Natural killer cell (primary cell): Measurements from ENCODE around the gene PAIP2. TPM values are rescaled to one million over a fixed set of nuclear protein-coding genes. Genes with fewer than 3 reads are reported as not detected.
A peak's percentile ranks its signal among the peaks of the same experiment; 100 is the strongest.

Source experiments
- ATAC-seq, 3 donors: fragments of 150-1000 bp in 2 of 3; fragments of 200-7000 bp in 1 of 3; cut with Tn5 transposase; 1 replicate in 1 of 3; 2 replicates in 2 of 3; pipeline ENCODE4 v1.10.0; 2021; ENCODE audit warnings: mild to moderate bottlenecking in 2 of 3, moderate library complexity in 2 of 3
- DNase-seq, 2 donors: peaks; one replicate each; pipeline versions ENCODE4 v3.0.0 to v3.0.0-alpha.2; 2013 to 2021; ENCODE audit warnings: mixed read lengths in 1 of 2
- H3K27ac ChIP-seq: one replicate; pipeline ENCODE4 v1.5.1; 2013; ENCODE audit warnings: mild to moderate bottlenecking, low read length
- H3K27me3 ChIP-seq: one replicate; pipeline ENCODE4 v1.6.1; 2013; ENCODE audit warnings: low read length; ENCODE audit not compliant: control insufficient read depth, insufficient read depth
- H3K36me3 ChIP-seq: one replicate; pipeline ENCODE4 v1.6.1; 2013; ENCODE audit warnings: low read length; ENCODE audit not compliant: control insufficient read depth, insufficient read depth
- H3K4me1 ChIP-seq: one replicate; pipeline ENCODE4 v1.6.1; 2013; ENCODE audit warnings: low read length; ENCODE audit not compliant: control insufficient read depth, insufficient read depth
- H3K4me3 ChIP-seq: one replicate; pipeline ENCODE4 v1.5.1; 2013; ENCODE audit warnings: low read length
- H3K9me3 ChIP-seq: one replicate; pipeline ENCODE4 v1.6.1; 2013; ENCODE audit warnings: low read length; ENCODE audit not compliant: control insufficient read depth, insufficient read depth
- H3K27ac Mint-ChIP-seq, 2 donors: one replicate each; pipeline ENCODE4 v1.8.0; 2022; ENCODE audit warnings: mild to moderate bottlenecking in 2 of 2, mixed read lengths in 2 of 2, moderate library complexity in 1 of 2
- H3K27me3 Mint-ChIP-seq, 2 donors: one replicate each; pipeline ENCODE4 v1.8.0; 2022; ENCODE audit warnings: low read depth in 2 of 2, mixed read lengths in 2 of 2
- H3K36me3 Mint-ChIP-seq: one replicate; pipeline ENCODE4 v1.8.0; 2022; ENCODE audit warnings: mixed read lengths
- H3K4me1 Mint-ChIP-seq, 2 donors: one replicate each; pipeline ENCODE4 v1.8.0; 2022; ENCODE audit warnings: mixed read lengths in 2 of 2
- H3K4me3 Mint-ChIP-seq: one replicate; pipeline ENCODE4 v1.8.0; 2022; ENCODE audit warnings: mild to moderate bottlenecking, moderate library complexity, mixed read lengths
- H3K9me3 Mint-ChIP-seq, 2 donors: one replicate each; pipeline ENCODE4 v1.8.0; 2022; ENCODE audit warnings: mixed read lengths in 2 of 2
- WGBS: methylation state at CpG from one replicate; pipeline ENCODE4 v1.1.7; 2013; ENCODE audit warnings: missing lambda C conversion rate; ENCODE audit not compliant: insufficient coverage; 5-methylcytosine and 5-hydroxymethylcytosine counted together
- intact Hi-C: fragments of 100-400 bp; cut with micrococcal nuclease; formaldehyde crosslinking; loops from one replicate; pipeline ENCODE4 v1.14.2; 2022
- total RNA-seq, 4 donors: library from RNA; stranded (reverse); fragments of 120-200 nt in 1 of 4; gene quantifications; one replicate each; pipeline versions ENCODE4 v1.2.3 to v1.2.4, GENCODE V29; 2013 to 2022
- TF ChIP-seq, protein P1 (sequence below): fragments of 200-600 bp; IDR thresholded peaks from one replicate; pipeline ENCODE4 v1.8.0; 2022; ENCODE audit warnings: antibody characterized with exemption

The PAIP2 gene
- total RNA-seq, 3 donors from 2014 or later (not counting 1 experiment from before 2014, with no cell fraction given): 105 to 126 (median 110) TPM

- intact Hi-C loops: no loop called here
- Histone ChIP-seq H3K36me3 (peaks cover 43% of the 10 kb centered on the region), H3K4me1 (no peaks in the 10 kb centered on the region), H3K27ac (no peak overlapping the region), H3K4me3 (no peak overlapping the region), H3K27me3 (no peaks in the 10 kb centered on the region), H3K9me3 (no peaks in the 10 kb centered on the region)
- 93% methylated on average over 7 of the region's 7 CpGs for WGBS
- ATAC-seq (peak in 1 of 3 donors; percentile 11), DNase-seq (no peak)
- H3K27ac Mint-ChIP-seq: no peak overlapping the region
- no peaks in the 10 kb centered on the region for H3K27me3 Mint-ChIP-seq
- H3K36me3 Mint-ChIP-seq: no peaks in the 10 kb centered on the region
- H3K9me3 Mint-ChIP-seq: no peaks in the 10 kb centered on the region
- peaks cover 0 to 4% of the 10 kb centered on the region in 2 donors for H3K4me1 Mint-ChIP-seq
- TF ChIP-seq, protein P1, sequence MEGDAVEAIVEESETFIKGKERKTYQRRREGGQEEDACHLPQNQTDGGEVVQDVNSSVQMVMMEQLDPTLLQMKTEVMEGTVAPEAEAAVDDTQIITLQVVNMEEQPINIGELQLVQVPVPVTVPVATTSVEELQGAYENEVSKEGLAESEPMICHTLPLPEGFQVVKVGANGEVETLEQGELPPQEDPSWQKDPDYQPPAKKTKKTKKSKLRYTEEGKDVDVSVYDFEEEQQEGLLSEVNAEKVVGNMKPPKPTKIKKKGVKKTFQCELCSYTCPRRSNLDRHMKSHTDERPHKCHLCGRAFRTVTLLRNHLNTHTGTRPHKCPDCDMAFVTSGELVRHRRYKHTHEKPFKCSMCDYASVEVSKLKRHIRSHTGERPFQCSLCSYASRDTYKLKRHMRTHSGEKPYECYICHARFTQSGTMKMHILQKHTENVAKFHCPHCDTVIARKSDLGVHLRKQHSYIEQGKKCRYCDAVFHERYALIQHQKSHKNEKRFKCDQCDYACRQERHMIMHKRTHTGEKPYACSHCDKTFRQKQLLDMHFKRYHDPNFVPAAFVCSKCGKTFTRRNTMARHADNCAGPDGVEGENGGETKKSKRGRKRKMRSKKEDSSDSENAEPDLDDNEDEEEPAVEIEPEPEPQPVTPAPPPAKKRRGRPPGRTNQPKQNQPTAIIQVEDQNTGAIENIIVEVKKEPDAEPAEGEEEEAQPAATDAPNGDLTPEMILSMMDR: no peak
- H3K4me3 Mint-ChIP-seq: no peak overlapping the region
These were observed 30.1 kb downstream of the PAIP2 start for GRCh38 chr5:139371482-139372435.

- TF ChIP-seq, protein P1: no peak
- Mint-ChIP-seq H3K27ac (no peak overlapping the region), H3K27me3 (no peaks in the 10 kb centered on the region), H3K4me3 (no peak overlapping the region), H3K9me3 (no peaks in the 10 kb centered on the region), H3K4me1 (peaks cover 0 to 4% of the 10 kb centered on the region in 2 donors), H3K36me3 (no peaks in the 10 kb centered on the region)
- DNase-seq (no peak), ATAC-seq (no peak)
- Histone ChIP-seq H3K4me3 (no peak overlapping the region), H3K27ac (no peak overlapping the region), H3K36me3 (peaks cover 21% of the 10 kb centered on the region), H3K27me3 (no peaks in the 10 kb centered on the region), H3K4me1 (no peaks in the 10 kb centered on the region), H3K9me3 (no peaks in the 10 kb centered on the region)
- intact Hi-C loops: no loop called here
- WGBS: 100% methylated on average over 2 of the region's 2 CpGs
These were observed 33.3 kb downstream of the PAIP2 start for GRCh38 chr5:139374909-139375308.

DNA sequence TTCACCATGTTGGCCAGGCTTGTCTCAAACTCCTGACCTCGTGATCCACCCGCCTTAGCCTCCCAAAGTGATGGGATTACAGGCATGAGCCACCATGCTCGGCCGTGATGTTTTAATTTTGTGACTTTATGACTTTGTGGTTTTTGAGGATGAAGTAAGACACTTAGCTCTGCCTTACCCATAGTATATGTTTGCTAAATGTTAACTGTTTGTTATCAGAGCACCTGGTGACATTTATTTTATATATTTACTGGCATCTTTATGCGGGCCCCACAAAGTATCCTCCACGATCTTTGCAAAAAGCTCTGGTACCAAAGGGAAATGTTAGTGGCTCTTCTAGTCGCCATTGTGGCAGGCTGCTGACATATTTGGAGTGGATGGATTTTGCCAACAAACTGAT, 34.7 kb downstream of the PAIP2 start:
- Mint-ChIP-seq H3K4me1 (peaks cover 0 to 4% of the 10 kb centered on the region in 2 donors), H3K27me3 (no peaks in the 10 kb centered on the region), H3K36me3 (no peaks in the 10 kb centered on the region), H3K27ac (no peak overlapping the region), H3K9me3 (no peaks in the 10 kb centered on the region), H3K4me3 (no peak overlapping the region)
- Histone ChIP-seq H3K4me3 (no peak overlapping the region), H3K4me1 (no peaks in the 10 kb centered on the region), H3K9me3 (no peaks in the 10 kb centered on the region), H3K36me3 (peaks cover 16% of the 10 kb centered on the region), H3K27me3 (no peaks in the 10 kb centered on the region), H3K27ac (no peak overlapping the region)
- TF ChIP-seq, protein P1: no peak
- no peak for ATAC-seq
- no peak for DNase-seq
- intact Hi-C loops: no loop called here
- WGBS: 93% methylated on average over 7 of the region's 7 CpGs
